GM12878 (cell line): ENCODE results near the gene IL17B. TPM values are rescaled to one million over a fixed set of nuclear protein-coding genes. Genes with fewer than 3 reads are reported as not detected.

Experiments used
- ATAC-seq: fragments of 200-7000 bp; cut with Tn5 transposase; 3 replicates; pipeline ENCODE4 v1.9.1; 2020; ENCODE audit warnings: mild to moderate bottlenecking, moderate library complexity
- BruUV-seq: library from RNA; stranded (reverse); fragments of 400-500 nt; replicated peaks from 2 replicates; lab custom pipeline; 2021; lab: Mats Ljungman, UMichigan
- CTCF ChIA-PET: fragments of 300-600 bp; sonication (Branson Sonifier 250); formaldehyde crosslinking; extraction: SDS; loops from one replicate; lab custom pipeline; 2021; ENCODE audit warnings: inconsistent platforms; lab: Yijun Ruan, JAX
- POLR2A ChIA-PET: fragments of 350-600 bp; formaldehyde crosslinking; extraction: SDS; loops from one replicate; lab custom pipeline; 2021; ENCODE audit warnings: inconsistent platforms; lab: Charles Lee
- RAD21 ChIA-PET: fragments of 300-600 bp; sonication (Branson Sonifier 250); formaldehyde crosslinking; loops from one replicate; lab custom pipeline; 2023; ENCODE audit warnings: antibody characterized with exemption; ENCODE audit not compliant: unreplicated experiment; lab: Charles Lee
- SMC1A ChIA-PET: fragments of 300-600 bp; sonication (Branson Sonifier 250); formaldehyde crosslinking; loops from one replicate; lab custom pipeline; 2023; ENCODE audit not compliant: unreplicated experiment, uncharacterized antibody; lab: Charles Lee
- DNase-seq: peaks from one replicate; pipeline ENCODE4 v3.0.0-alpha.2; 2011; ENCODE audit warnings: low read depth, low spot score
- FAIRE-seq: peaks from 3 replicates; lab custom pipeline; 2011; peaks lifted over from hg19 to GRCh38; lab: Jason Lieb, UNC
- H2AFZ ChIP-seq: 2 replicates; pipeline ENCODE4 v1.6.0; 2011; ENCODE audit warnings: low read depth, low read length, control low read depth; ENCODE audit not compliant: control insufficient read depth
- H3K27ac ChIP-seq: 2 replicates; pipeline ENCODE4 v1.5.1; 2011; ENCODE audit warnings: control low read depth; ENCODE audit not compliant: control insufficient read depth, insufficient read depth
- H3K27me3 ChIP-seq, 2 experiments: replicated peaks in 1 of 2; 2 replicates each; pipeline versions ENCODE4 v1.6.0 to v1.6.1; 2011; ENCODE audit warnings: low read length in 1 of 2; ENCODE audit not compliant: control insufficient read depth in 2 of 2, insufficient read depth in 2 of 2
- H3K36me3 ChIP-seq, 2 experiments: 2 replicates each; pipeline ENCODE4 v1.5.1; 2011; ENCODE audit warnings: low read length in 1 of 2; ENCODE audit not compliant: control insufficient read depth in 2 of 2, insufficient read depth in 2 of 2
- H3K4me1 ChIP-seq: 2 replicates; pipeline ENCODE4 v1.6.1; 2011; ENCODE audit warnings: mild to moderate bottlenecking, low read length, moderate library complexity, mixed read lengths; ENCODE audit not compliant: control insufficient read depth, insufficient read depth
- H3K4me2 ChIP-seq: 2 replicates; pipeline ENCODE4 v1.6.0; 2011; ENCODE audit warnings: control low read depth; ENCODE audit not compliant: control insufficient read depth, insufficient read depth
- H3K4me3 ChIP-seq: fragments of 200-600 bp; sonication (generic); 2 replicates; pipeline ENCODE4 v1.5.1; 2016
- H3K79me2 ChIP-seq: 2 replicates; pipeline ENCODE4 v1.6.0; 2011; ENCODE audit warnings: low read length; ENCODE audit not compliant: control insufficient read depth, insufficient read depth
- H3K9ac ChIP-seq: 2 replicates; pipeline ENCODE4 v1.8.0; 2011; ENCODE audit warnings: low read length, control low read depth, mixed read lengths; ENCODE audit not compliant: control insufficient read depth, insufficient read depth
- H3K9me3 ChIP-seq: replicated peaks from 3 replicates; pipeline ENCODE4 v1.5.1; 2011; ENCODE audit warnings: mild to moderate bottlenecking, low read length; ENCODE audit not compliant: control insufficient read depth, insufficient read depth
- H4K20me1 ChIP-seq: 2 replicates; pipeline ENCODE4 v1.6.0; 2011; ENCODE audit not compliant: control insufficient read depth, insufficient read depth
- DPF2 ChIP-seq: fragments of 450-650 bp; IDR thresholded peaks from 2 replicates; pipeline ENCODE4 v1.6.1; 2017; ENCODE audit warnings: mild to moderate bottlenecking
- MYB ChIP-seq: fragments of 150-350 bp; IDR thresholded peaks from 2 replicates; pipeline ENCODE4 v1.6.1; 2014; ENCODE audit warnings: mild to moderate bottlenecking, low read depth, low read length, borderline replicate concordance
- RAD21 ChIP-seq: IDR thresholded peaks from 2 replicates; pipeline ENCODE4 v1.6.1; 2011; ENCODE audit warnings: mild to moderate bottlenecking, low read depth, low read length, moderate library complexity; ENCODE audit not compliant: insufficient read depth
- SMC3 ChIP-seq: IDR thresholded peaks from 2 replicates; pipeline ENCODE4 v1.6.1; 2011; ENCODE audit warnings: low read length, improper control_type of control experiment, borderline replicate concordance
- SREBF2 ChIP-seq: IDR thresholded peaks from 2 replicates; pipeline ENCODE4 v1.6.1; 2012; ENCODE audit warnings: mild to moderate bottlenecking, low read length
- STAT3 ChIP-seq: IDR thresholded peaks from 2 replicates; pipeline ENCODE4 v1.6.1; 2011; ENCODE audit warnings: low read depth, low read length, improper control_type of control experiment
- WGBS: methylation state at CpG from one replicate; pipeline ENCODE4 v1.1.6; 2016; ENCODE audit warnings: low lambda C conversion rate; ENCODE audit not compliant: insufficient replicate concordance, insufficient coverage; ENCODE audit errors: missing lambda C conversion rate; 5-methylcytosine and 5-hydroxymethylcytosine counted together
- in situ Hi-C: fragments of 300-500 bp; cut with MboI; formaldehyde crosslinking; loops from 9 replicates; pipeline ENCODE4 v1.14.3; 2018; ENCODE audit warnings: mixed read lengths
- intact Hi-C: fragments of 100-400 bp; cut with micrococcal nuclease; formaldehyde crosslinking; loops from one replicate; pipeline ENCODE4 v1.14.2; 2022; ENCODE audit not compliant: unreplicated experiment
- polyA plus RNA-seq, 11 experiments: library from polyadenylated mRNA; depleted of rRNA in 4 of 11; unstranded in 6 of 11; stranded (reverse) in 5 of 11; fragments of >200 nt; fragmentation: Nextera tagmentation in 4 of 11; fragmentation: Illumina TruSeq in 1 of 11; extraction: Ambion mirVana in 4 of 11; extraction: Trizol in 1 of 11; gene quantifications; 1 replicate in 1 of 11; 2 replicates in 10 of 11; pipeline versions ENCODE4 v1.2.1 to v1.2.3, GENCODE V29; 2011 to 2016; ENCODE audit warnings: inconsistent platforms in 2 of 11, missing spikeins in 2 of 11, low read depth in 1 of 11
- total RNA-seq, 4 experiments: library from RNA; depleted of rRNA in 3 of 4; stranded (reverse); fragments of >200 nt in 3 of 4; fragmentation: Illumina TruSeq in 1 of 4; extraction: Trizol in 1 of 4; gene quantifications; 2 replicates each; pipeline versions ENCODE4 v1.2.1 to v1.2.3, GENCODE V29; 2013 to 2021
- TF ChIP-seq, protein P1 (sequence below): fragments of 450-650 bp; IDR thresholded peaks from 2 replicates; pipeline ENCODE4 v1.6.1; 2017; ENCODE audit warnings: low read depth, mild to moderate bottlenecking, moderate library complexity

Gene IL17B
- total and polyA plus RNA-seq, 10 of the 15 experiments (the other 5 are each of a cell fraction or from before 2014, with no cell fraction given) = not detected

DNA sequence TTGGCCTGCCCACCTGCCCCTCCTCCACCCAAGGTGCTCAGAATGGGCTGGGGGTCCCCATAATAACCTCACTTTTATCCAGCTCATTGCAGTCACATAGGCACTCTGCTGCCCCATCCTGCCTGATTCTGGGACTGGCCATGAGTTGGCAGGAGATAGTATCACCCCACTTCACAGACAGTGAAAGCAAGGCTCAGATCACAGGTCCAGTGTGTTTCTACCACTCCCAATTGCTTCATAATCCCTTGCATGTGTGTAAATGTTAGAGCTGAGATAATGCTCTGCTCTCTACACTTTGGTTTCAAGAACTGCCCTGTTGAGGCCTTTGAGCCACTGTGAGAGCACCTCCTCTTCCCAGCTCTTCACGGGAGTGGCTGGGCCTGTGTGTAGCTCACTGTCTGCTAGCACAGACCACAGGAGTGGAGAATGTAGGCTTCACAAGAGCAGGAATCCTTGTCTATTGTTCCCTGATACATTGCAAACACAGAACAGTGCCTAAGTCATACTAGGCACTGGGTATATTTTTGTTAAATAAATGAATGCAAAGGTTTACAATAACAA lies 12.8 kb downstream of the IL17B start:
- RAD21 ChIA-PET = interaction anchor here (0.5 to 2.8 kb wide), 3 partner anchors 21 to 368 kb away, joined by 3 to 8 read pairs (median 6); partner anchors contain the start of gene GRPEL2
- FAIRE-seq (no peak), DNase-seq (no peak), ATAC-seq (no peak)
- H3K4me3 ChIP-seq = no peak overlapping the region
- H3K79me2 ChIP-seq = no peaks in the 10 kb centered on the region
- no peaks in the 10 kb centered on the region for H4K20me1 ChIP-seq
- POLR2A ChIA-PET = interaction anchor here (1.1 kb wide), 1 partner anchor 9 kb away, joined by 3 read pairs; the partner anchor contains the start of gene PCYOX1L
- no peaks in the 10 kb centered on the region for H3K36me3 ChIP-seq
- CTCF ChIA-PET = interaction anchor here (0.7 to 5.8 kb wide), 18 partner anchors 8 to 552 kb away, joined by 3 to 118 read pairs (median 7); partner anchors contain the start of genes GRPEL2, IL17B and PCYOX1L
- H3K4me2 ChIP-seq = no peak overlapping the region
- 100% methylated on average over 1 of the region's 1 CpG for WGBS
- TF ChIP-seq RAD21 (no peak), SMC3 (no peak), STAT3 (no peak), SREBF2 (no peak), MYB (no peak), DPF2 (no peak)
- TF ChIP-seq, protein P1, sequence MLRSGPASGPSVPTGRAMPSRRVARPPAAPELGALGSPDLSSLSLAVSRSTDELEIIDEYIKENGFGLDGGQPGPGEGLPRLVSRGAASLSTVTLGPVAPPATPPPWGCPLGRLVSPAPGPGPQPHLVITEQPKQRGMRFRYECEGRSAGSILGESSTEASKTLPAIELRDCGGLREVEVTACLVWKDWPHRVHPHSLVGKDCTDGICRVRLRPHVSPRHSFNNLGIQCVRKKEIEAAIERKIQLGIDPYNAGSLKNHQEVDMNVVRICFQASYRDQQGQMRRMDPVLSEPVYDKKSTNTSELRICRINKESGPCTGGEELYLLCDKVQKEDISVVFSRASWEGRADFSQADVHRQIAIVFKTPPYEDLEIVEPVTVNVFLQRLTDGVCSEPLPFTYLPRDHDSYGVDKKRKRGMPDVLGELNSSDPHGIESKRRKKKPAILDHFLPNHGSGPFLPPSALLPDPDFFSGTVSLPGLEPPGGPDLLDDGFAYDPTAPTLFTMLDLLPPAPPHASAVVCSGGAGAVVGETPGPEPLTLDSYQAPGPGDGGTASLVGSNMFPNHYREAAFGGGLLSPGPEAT = no peak
- in situ Hi-C loops (no loop called here), intact Hi-C loops (loop anchor here (2.0 kb wide), 1 partner anchor 199 kb away; no protein-coding TSS in a partner anchor)
- no peak overlapping the region for H3K27ac ChIP-seq
- SMC1A ChIA-PET = interaction anchor here (1.3 to 2.7 kb wide), 2 partner anchors 20 to 49 kb away, joined by 3 to 14 read pairs; no protein-coding TSS in a partner anchor
- no peak overlapping the region for H2AFZ ChIP-seq
- H3K4me1 ChIP-seq = no peaks in the 10 kb centered on the region
- no TSS peak for BruUV-seq
- no peaks in the 10 kb centered on the region for H3K27me3 ChIP-seq
- H3K9me3 ChIP-seq = no peaks in the 10 kb centered on the region
- H3K9ac ChIP-seq = no peak overlapping the region
